Daoy (cell line): ENCODE measurements around the gene PCDHA1. TPM values are rescaled to one million over a fixed set of nuclear protein-coding genes. Genes with fewer than 3 reads are reported as not detected.
A peak's percentile ranks its signal among the peaks of the same experiment; 100 is the strongest.
"Not testable (repeated sequence)": the region's sequence is repeated elsewhere in the genome, so short reads cannot be mapped to it uniquely, and the experiment has no call there.

Experiments
- DNase-seq: peaks from one replicate; pipeline ENCODE4 v3.0.0-alpha.2; 2015; ENCODE audit warnings: low read depth
- total RNA-seq: library from RNA; depleted of rRNA; stranded (reverse); fragments of >200 nt; shearing (Covaris generic); gene quantifications from 2 replicates; pipeline ENCODE4 v1.2.3, GENCODE V29; 2014

The PCDHA1 gene
- total RNA-seq, 1 experiment from 2014 or later, result 1.2 TPM

DNA sequence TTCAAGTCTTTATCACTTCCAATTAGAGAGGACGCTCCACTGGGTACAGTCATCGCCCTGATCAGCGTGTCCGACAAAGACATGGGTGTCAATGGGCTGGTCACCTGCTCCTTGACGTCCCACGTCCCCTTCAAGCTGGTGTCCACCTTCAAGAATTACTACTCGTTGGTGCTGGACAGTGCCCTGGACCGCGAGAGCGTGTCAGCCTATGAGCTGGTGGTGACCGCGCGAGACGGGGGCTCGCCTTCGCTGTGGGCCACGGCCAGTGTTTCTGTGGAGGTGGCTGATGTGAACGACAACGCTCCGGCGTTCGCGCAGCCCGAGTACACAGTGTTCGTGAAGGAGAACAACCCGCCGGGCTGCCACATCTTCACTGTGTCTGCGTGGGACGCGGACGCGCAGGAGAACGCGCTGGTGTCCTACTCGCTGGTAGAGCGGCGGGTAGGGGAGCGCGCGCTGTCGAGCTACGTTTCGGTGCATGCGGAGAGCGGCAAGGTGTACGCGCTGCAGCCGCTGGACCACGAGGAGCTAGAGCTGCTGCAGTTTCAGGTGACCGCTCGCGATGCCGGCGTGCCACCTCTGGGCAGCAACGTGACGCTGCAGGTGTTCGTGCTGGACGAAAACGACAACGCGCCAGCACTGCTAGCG, 22.4 kb downstream of the PCDHA1 start:
- not testable (repeated sequence) for DNase-seq

DNA sequence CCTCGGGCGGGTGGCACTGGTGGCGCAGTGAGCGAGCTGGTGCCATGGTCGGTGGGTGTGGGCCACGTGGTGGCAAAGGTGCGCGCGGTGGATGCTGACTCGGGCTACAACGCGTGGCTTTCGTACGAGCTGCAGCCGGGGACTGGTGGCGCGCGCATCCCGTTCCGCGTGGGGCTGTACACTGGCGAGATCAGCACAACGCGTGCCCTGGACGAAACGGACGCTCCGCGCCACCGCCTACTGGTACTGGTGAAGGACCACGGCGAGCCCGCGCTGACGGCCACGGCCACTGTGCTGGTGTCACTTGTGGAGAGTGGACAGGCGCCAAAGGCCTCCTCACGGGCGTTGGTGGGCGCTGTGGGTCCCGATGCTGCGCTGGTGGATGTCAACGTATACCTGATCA, 22.9 kb downstream of the PCDHA1 start:
- DNase-seq, result no peak

DNA sequence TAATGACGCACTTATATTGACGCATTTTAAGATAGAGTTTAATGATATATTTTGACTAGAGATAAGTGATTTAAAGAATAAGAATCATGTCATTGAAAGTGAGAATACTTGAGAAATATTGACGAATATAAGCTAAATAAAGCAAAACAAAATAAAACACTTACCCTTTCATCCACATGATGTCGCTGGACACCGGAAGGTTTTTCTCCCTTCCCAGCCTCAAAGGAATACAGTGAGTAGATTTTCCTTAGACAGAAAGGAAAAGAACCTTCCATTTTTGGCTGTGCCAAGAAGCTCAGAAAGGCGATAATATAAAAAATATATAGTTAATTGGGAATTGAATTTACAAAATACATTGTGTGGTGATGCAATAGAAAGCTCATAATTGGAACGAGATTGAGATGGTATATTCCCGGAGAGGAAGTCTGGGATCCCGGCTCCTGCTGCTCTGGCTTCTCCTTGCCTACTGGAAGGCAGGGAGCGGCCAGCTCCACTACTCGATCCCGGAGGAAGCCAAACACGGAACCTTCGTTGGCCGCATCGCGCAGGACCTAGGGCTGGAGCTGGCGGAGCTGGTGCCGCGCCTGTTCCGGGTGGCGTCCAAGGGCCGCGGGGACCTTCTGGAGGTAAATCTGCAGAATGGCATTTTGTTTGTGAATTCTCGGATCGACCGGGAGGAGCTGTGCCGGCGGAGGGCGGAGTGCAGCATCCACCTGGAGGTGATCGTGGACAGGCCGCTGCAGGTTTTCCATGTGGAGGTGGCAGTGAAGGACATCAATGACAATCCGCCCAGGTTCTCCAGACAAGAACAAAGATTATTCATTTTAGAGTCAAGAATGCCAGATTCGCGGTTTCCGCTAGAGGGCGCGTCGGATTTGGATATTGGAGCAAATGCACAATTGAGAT, 35.7 kb downstream of the PCDHA1 start, which contains the start of gene PCDHA5:
TSS of gene PCDHA5 (plus strand) at position 239 of the 906 bp plus-strand sequence.
- no peak for DNase-seq

- DNase-seq, result no peak
Observed at GRCh38 chr5:140822281-140822629, 36.3 kb downstream of the PCDHA1 start.

- DNase-seq, result not testable (repeated sequence)
Observed at GRCh38 chr5:140822969-140823368, 37.0 kb downstream of the PCDHA1 start.

DNA sequence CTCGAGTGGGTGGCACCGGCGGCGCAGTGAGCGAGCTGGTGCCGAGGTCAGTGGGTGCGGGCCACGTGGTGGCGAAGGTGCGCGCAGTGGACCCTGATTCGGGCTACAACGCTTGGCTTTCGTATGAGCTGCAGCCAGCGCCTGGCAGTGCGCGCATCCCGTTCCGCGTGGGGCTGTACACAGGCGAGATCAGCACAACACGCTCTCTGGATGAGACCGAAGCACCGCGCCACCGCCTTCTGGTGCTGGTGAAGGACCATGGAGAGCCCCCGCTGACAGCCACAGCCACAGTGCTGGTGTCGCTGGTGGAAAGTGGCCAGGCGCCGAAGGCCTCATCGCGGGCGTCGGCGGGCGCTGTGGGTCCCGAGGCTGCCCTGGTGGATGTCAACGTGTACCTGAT, 37.5 kb downstream of the PCDHA1 start:
- no peak for DNase-seq

DNA sequence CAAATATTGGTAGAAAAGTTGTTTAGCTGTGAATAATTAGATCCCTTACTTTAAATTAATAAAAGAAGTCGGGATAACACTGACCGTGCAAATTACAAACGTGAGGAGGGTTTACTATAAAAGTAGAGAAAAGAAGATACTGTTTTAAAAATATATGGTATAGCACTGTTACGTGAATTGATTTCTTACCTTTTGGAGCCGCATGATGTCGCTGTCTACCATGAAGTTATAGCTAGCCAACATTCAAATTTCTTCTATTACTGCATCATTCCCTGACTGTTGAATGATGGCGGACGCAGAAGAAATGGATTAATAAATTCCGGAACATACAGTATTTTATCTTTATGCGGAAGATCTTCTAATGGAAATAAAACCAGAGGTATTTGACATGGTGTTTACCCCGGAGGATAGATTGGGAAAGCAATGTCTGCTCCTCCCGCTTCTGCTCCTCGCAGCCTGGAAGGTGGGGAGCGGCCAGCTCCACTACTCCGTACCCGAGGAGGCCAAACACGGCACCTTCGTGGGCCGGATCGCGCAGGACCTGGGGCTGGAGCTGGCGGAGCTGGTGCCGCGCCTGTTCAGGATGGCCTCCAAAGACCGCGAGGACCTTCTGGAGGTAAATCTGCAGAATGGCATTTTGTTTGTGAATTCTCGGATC, 41.9 kb downstream of the PCDHA1 start, which contains the start of gene PCDHA6:
TSS of gene PCDHA6 (plus strand) at position 257 of the 658 bp plus-strand sequence. CDS start at position 389, 132 bp downstream.
- peak; percentile 48 for DNase-seq

- DNase-seq, result peak; percentile 42
Observed at GRCh38 chr5:140828362-140828737, 42.4 kb downstream of the PCDHA1 start.

- not testable (repeated sequence) for DNase-seq
Observed at GRCh38 chr5:140829511-140830501, 43.9 kb downstream of the PCDHA1 start.

- DNase-seq, result no peak
Observed at GRCh38 chr5:140833993-140834392, 48.1 kb downstream of the PCDHA1 start, which contains the start of gene PCDHA7. Gene PCDHA7 (plus strand): TSS chr5:140834269. CDS start chr5:140834384, 115 bp downstream.

GRCh38 chr5:140834439-140835008, 48.6 kb downstream of the PCDHA1 start:
- DNase-seq, result not testable (repeated sequence)

DNA sequence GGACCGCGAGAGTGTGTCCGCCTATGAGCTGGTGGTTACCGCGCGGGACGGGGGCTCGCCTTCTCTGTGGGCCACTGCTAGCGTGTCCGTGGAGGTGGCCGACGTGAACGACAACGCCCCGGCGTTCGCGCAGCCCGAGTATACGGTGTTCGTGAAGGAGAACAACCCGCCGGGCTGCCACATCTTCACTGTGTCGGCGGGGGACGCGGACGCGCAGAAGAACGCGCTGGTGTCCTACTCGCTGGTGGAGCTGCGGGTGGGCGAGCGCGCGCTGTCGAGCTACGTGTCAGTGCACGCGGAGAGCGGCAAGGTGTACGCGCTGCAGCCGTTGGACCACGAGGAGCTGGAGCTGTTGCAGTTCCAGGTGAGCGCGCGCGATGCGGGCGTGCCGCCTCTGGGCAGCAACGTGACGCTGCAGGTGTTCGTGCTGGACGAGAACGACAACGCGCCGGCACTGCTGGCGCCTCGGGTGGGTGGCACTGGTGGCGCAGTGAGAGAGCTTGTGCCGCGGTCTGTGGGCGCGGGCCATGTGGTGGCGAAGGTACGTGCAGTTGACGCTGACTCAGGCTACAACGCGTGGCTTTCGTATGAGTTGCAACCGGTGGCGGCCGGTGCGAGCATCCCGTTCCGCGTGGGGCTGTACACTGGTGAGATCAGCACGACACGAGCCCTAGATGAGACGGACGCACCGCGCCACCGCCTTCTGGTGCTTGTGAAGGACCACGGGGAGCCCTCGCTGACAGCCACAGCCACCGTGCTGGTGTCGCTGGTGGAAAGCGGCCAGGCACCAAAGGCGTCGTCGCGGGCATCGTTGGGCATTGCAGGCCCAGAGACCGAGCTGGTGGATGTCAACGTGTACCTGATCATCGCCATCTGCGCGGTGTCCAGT, 49.9 kb downstream of the PCDHA1 start:
- no peak for DNase-seq

DNA sequence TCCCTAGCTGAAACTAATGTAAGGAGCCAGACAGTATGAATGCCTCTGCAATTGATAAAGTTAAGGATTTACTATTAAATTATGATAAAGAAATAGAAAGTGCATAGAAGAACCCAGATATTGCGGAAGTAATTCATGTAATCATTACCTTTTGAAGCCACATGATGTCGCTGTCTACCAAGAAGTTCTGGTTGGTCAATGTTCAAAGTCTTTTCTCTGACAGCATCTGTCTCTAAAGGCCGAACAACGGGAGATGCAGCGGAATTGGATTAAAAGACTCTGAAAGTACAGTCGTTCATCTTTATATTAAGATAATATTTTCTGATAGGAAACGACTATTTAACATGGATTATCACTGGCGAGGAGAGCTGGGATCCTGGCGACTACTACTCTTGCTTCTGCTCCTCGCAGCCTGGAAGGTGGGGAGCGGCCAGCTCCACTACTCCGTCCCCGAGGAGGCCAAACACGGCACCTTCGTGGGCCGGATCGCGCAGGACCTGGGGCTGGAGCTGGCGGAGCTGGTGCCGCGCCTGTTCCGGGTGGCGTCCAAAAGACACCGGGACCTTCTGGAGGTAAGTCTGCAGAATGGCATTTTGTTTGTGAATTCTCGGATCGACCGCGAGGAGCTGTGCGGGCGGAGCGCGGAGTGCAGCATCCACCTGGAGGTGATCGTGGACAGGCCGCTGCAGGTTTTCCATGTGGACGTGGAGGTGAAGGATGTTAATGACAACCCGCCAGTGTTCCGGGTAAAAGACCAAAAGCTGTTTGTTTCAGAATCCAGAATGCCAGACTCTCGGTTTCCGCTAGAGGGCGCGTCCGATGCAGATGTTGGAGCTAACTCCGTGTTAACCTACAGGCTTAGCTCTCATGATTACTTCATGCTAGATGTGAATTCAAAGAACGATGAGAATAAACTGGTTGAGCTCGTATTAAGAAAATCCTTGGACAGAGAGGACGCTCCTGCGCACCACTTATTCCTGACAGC, 55.3 kb downstream of the PCDHA1 start, which contains the start of gene PCDHA8:
TSS of gene PCDHA8 (plus strand) at position 210 of the 985 bp plus-strand sequence. CDS start at position 345, 135 bp downstream.
- peak; percentile 66 for DNase-seq

DNA sequence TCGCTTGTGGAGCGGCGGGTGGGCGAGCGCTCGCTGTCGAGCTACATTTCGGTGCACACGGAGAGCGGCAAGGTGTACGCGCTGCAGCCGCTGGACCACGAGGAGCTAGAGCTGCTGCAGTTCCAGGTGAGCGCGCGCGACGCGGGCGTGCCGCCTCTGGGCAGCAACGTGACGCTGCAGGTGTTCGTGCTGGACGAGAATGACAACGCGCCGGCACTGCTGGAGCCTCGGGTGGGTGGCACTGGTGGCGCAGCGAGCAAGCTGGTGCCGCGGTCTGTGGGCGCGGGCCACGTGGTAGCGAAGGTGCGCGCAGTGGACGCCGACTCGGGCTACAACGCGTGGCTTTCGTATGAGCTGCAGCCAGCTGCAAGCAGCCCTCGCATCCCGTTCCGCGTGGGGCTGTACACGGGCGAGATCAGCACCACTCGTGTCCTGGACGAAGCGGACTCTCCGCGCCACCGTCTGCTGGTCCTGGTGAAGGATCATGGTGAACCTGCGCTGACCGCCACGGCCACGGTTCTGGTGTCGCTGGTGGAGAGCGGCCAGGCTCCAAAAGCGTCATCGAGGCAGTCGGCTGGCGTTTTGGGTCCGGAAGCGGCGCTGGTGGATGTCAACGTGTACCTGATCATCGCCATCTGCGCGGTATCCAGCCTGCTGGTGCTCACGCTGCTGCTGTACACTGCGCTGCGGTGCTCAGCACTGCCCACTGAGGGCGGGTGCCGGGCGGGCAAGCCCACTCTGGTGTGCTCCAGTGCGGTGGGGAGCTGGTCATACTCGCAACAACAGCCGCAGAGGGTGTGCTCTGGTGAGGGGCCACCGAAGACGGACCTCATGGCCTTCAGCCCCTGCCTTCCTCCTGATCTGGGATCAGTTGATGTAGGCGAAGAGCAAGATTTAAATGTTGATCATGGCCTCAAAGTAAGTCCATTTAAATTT, 57.1 kb downstream of the PCDHA1 start:
- DNase-seq, result no peak

DNA sequence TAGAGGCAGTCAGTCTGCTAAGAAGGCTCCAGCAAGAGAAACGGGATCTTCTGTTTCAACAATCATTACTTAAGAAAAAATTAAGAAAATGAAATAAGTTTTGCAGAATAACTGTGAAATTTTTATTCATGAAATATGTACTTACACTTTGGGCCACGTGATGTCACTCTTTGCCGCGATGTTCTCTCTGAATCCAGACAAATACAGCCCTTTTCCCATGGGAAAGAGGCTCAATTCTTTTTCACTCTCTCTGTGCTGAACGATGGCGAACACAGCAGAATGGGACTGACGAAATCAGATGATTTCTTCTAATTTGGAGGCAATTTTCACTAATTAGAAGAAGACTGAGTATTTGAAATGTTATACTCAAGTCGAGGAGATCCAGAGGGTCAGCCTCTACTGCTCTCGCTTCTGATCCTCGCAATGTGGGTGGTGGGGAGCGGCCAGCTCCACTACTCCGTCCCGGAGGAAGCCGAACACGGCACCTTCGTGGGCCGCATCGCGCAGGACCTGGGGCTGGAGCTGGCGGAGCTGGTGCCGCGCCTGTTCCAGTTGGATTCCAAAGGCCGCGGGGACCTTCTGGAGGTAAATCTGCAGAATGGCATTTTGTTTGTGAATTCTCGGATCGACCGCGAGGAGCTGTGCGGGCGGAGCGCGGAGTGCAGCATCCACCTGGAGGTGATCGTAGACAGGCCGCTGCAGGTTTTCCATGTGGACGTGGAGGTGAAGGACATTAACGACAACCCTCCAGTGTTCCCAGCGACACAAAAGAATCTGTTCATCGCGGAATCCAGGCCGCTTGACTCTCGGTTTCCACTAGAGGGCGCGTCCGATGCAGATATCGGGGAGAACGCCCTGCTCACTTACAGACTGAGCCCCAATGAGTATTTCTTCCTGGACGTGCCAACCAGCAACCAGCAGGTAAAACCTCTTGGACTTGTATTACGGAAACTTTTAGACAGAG, 62.5 kb downstream of the PCDHA1 start, which contains the start of gene PCDHA9:
TSS of gene PCDHA9 (plus strand) at position 244 of the 964 bp plus-strand sequence. CDS start at position 358, 114 bp downstream.
- not testable (repeated sequence) for DNase-seq
